Right hindlimb (tissue), 1 donor: ENCODE measurements around the gene EPHA10.

Experiments used
- DNase-seq: peaks from one replicate; pipeline ENCODE4 v3.0.0-alpha.2; 2018

EPHA10 gene

GRCh38 chr1:37732111-37732780 is 32.7 kb downstream of the EPHA10 start:
- DNase-seq = no peak

GRCh38 chr1:37731312-37732019 is 33.5 kb downstream of the EPHA10 start:
- DNase-seq = no peak

GRCh38 chr1:37730376-37730775 is 34.5 kb downstream of the EPHA10 start:
- no peak for DNase-seq

GRCh38 chr1:37728416-37728815 is 36.5 kb downstream of the EPHA10 start:
- no peak for DNase-seq

GRCh38 chr1:37726751-37727585 is 38.0 kb downstream of the EPHA10 start:
- no peak for DNase-seq

- DNase-seq = no peak
Observed at GRCh38 chr1:37725851-37726613, 38.9 kb downstream of the EPHA10 start.

GRCh38 chr1:37724575-37724974 is 40.3 kb downstream of the EPHA10 start:
- no peak for DNase-seq

- no peak for DNase-seq
Observed at GRCh38 chr1:37723390-37724078, 41.4 kb downstream of the EPHA10 start.

GRCh38 chr1:37723072-37723389 is 41.9 kb downstream of the EPHA10 start:
- no peak for DNase-seq

GRCh38 chr1:37722181-37723071 is 42.5 kb downstream of the EPHA10 start:
- DNase-seq = no peak

- DNase-seq = no peak
Observed at GRCh38 chr1:37721565-37721964, 43.4 kb downstream of the EPHA10 start.

GRCh38 chr1:37720231-37721130 is 44.4 kb downstream of the EPHA10 start:
- no peak for DNase-seq

GRCh38 chr1:37719572-37720195 is 45.2 kb downstream of the EPHA10 start:
- DNase-seq = no peak

- no peak for DNase-seq
Observed at GRCh38 chr1:37718901-37719571, 45.9 kb downstream of the EPHA10 start.

- no peak for DNase-seq
Observed at GRCh38 chr1:37718181-37718900, 46.6 kb downstream of the EPHA10 start.

GRCh38 chr1:37717631-37718030 is 47.3 kb downstream of the EPHA10 start:
- no peak for DNase-seq

GRCh38 chr1:37716321-37716720 is 48.6 kb downstream of the EPHA10 start:
- no peak for DNase-seq

GRCh38 chr1:37714689-37715088 is 50.2 kb downstream of the EPHA10 start:
- DNase-seq = no peak

- no peak for DNase-seq
Observed at GRCh38 chr1:37714226-37714625, 50.7 kb downstream of the EPHA10 start.
